SK-N-MC (cell line): Measurements from ENCODE around the gene TACSTD2.

Experiments used
- EZH2 ChIP-seq: fragments of 200-600 bp; sonication (generic); IDR thresholded peaks from one replicate; pipeline ENCODE4 v1.6.1; 2017; ENCODE audit warnings: antibody characterized with exemption
- FOXP2 ChIP-seq: optimal IDR thresholded peaks from 2 replicates; pipeline ENCODE3; 2011; ENCODE audit warnings: mild to moderate bottlenecking, moderate library complexity; ENCODE audit not compliant: insufficient read depth; ENCODE audit errors: extremely low read length, control extremely low read depth
- POLR2AphosphoS5 ChIP-seq: IDR thresholded peaks from 2 replicates; pipeline ENCODE4 v1.6.1; 2012; ENCODE audit warnings: mild to moderate bottlenecking, low read depth, low read length, borderline replicate concordance

- TF ChIP-seq POLR2AphosphoS5 = no peak
- no peak for TF ChIP-seq EZH2
- TF ChIP-seq FOXP2 = no peak
These were observed 7.0 kb downstream of the TACSTD2 start for GRCh38 chr1:58570094-58570493.
